Suprapubic skin (tissue), 4 donors: ENCODE measurements around the gene HSD11B1L. TPM values are rescaled to one million over a fixed set of nuclear protein-coding genes. Genes with fewer than 3 reads are reported as not detected.
"Not testable (repeated sequence)": the region's sequence is repeated elsewhere in the genome, so short reads cannot be mapped to it uniquely, and the experiment has no call there.

Experiments used
- DNase-seq, 2 donors: peaks; one replicate each; pipeline ENCODE4 v3.0.0-alpha.2; 2019; ENCODE audit warnings: low spot score in 2 of 2
- H3K27ac ChIP-seq: fragments of 200-600 bp; sonication (generic); one replicate; pipeline ENCODE4 v1.5.1; 2019
- H3K27me3 ChIP-seq: fragments of 200-600 bp; sonication (generic); one replicate; pipeline ENCODE4 v1.5.1; 2019
- H3K36me3 ChIP-seq: fragments of 200-600 bp; sonication (generic); one replicate; pipeline ENCODE4 v1.5.1; 2019
- H3K4me1 ChIP-seq: fragments of 200-600 bp; sonication (generic); one replicate; pipeline ENCODE4 v1.5.1; 2019
- H3K4me3 ChIP-seq: fragments of 200-600 bp; sonication (generic); one replicate; pipeline ENCODE4 v1.5.1; 2019; ENCODE audit warnings: mild to moderate bottlenecking
- H3K9me3 ChIP-seq: fragments of 200-600 bp; sonication (generic); one replicate; pipeline ENCODE4 v1.5.1; 2019
- EP300 ChIP-seq: sonication (generic); formaldehyde crosslinking; IDR thresholded peaks from one replicate; pipeline ENCODE4 v1.6.1; 2017; ENCODE audit warnings: antibody characterized with exemption
- POLR2A ChIP-seq, 2 donors: fragments of 450-650 bp; IDR thresholded peaks; one replicate each; pipeline ENCODE4 v1.6.1; 2017; ENCODE audit warnings: antibody characterized with exemption in 2 of 2, mild to moderate bottlenecking in 2 of 2, moderate library complexity in 2 of 2
- POLR2AphosphoS5 ChIP-seq, 3 donors: sonication (generic); formaldehyde crosslinking; IDR thresholded peaks; one replicate each; pipeline ENCODE4 v1.6.1; 2017; ENCODE audit warnings: antibody characterized with exemption in 3 of 3
- WGBS: methylation state at CpG from one replicate; pipeline ENCODE4 v1.1.5; 2018; 5-methylcytosine and 5-hydroxymethylcytosine counted together
- total RNA-seq, 4 donors: library from RNA; depleted of rRNA; stranded (reverse); fragments of >200 nt; gene quantifications; one replicate each; pipeline ENCODE4 v1.1.0, GENCODE V29; 2016
- TF ChIP-seq, protein P1 (sequence below), 2 donors: fragments of 200-600 bp in 1 of 2; fragments of 450-650 bp in 1 of 2; sonication (generic) in 1 of 2; IDR thresholded peaks; one replicate each; pipeline ENCODE4 v1.5.1; 2016 to 2019; ENCODE audit warnings: antibody characterized with exemption in 2 of 2, mild to moderate bottlenecking in 1 of 2, moderate library complexity in 1 of 2

Gene HSD11B1L
- total RNA-seq, 4 donors from 2014 or later: 11.6 to 19.0 (median 15.1) TPM

DNA sequence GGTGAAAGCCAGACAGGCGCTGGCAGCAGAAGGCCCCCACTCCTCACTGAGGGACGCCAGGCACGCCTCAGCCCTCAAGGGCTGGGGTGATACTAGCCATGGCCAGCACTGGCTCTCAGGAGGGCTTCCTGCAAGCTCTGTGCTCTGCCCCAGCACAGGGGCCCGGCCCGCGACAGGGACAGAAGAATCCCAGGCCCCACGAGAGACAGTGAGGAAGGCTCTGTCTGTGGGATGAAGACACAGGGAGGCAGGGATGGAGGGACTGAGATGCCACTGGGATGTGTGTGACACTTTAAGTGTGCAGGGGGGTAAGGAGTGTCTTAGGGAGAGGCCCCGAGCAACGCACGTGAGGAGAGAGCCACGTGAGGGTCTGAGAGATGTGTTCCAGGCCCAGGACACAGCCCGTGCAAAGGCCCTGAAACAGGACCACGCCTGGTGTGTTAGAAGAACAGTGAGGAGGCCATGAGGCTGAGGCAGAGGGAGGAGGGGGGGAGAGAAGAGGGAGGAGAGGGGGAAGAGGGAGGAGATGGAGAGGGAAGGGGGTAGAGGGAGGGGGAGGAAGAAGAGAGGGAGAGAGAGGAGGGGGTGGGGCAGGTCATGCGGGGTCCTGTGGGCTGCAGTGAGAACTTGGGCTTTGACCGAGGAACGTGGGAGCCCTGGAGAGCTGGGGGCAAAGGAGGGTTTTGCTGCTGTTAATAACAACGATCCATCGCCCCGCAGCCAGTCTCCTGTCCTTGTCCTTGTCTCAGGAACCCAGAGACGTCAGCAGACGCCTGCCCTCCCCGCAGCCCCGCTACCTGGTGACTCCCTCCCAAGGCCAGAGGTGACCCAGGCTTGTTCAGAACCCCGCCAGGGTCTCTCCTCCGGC, 16.4 kb downstream of the HSD11B1L start:
- peaks cover 2% of the 10 kb centered on the region for H3K4me1 ChIP-seq
- no peaks in the 10 kb centered on the region for H3K9me3 ChIP-seq
- peaks cover 90% of the 10 kb centered on the region for H3K36me3 ChIP-seq
- TF ChIP-seq POLR2AphosphoS5 (IDR thresholded peaks at IDR 0.05) (no peak), POLR2A (IDR thresholded peaks at IDR 0.05) (no peak), EP300 (no peak)
- TF ChIP-seq, protein P1, sequence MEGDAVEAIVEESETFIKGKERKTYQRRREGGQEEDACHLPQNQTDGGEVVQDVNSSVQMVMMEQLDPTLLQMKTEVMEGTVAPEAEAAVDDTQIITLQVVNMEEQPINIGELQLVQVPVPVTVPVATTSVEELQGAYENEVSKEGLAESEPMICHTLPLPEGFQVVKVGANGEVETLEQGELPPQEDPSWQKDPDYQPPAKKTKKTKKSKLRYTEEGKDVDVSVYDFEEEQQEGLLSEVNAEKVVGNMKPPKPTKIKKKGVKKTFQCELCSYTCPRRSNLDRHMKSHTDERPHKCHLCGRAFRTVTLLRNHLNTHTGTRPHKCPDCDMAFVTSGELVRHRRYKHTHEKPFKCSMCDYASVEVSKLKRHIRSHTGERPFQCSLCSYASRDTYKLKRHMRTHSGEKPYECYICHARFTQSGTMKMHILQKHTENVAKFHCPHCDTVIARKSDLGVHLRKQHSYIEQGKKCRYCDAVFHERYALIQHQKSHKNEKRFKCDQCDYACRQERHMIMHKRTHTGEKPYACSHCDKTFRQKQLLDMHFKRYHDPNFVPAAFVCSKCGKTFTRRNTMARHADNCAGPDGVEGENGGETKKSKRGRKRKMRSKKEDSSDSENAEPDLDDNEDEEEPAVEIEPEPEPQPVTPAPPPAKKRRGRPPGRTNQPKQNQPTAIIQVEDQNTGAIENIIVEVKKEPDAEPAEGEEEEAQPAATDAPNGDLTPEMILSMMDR (IDR thresholded peaks at IDR 0.05): no peak
- WGBS: 77% methylated on average over 21 of the region's 25 CpGs
- H3K27me3 ChIP-seq: no peaks in the 10 kb centered on the region
- H3K4me3 ChIP-seq: no peak overlapping the region
- H3K27ac ChIP-seq: no peak overlapping the region
- no peak for DNase-seq

DNA sequence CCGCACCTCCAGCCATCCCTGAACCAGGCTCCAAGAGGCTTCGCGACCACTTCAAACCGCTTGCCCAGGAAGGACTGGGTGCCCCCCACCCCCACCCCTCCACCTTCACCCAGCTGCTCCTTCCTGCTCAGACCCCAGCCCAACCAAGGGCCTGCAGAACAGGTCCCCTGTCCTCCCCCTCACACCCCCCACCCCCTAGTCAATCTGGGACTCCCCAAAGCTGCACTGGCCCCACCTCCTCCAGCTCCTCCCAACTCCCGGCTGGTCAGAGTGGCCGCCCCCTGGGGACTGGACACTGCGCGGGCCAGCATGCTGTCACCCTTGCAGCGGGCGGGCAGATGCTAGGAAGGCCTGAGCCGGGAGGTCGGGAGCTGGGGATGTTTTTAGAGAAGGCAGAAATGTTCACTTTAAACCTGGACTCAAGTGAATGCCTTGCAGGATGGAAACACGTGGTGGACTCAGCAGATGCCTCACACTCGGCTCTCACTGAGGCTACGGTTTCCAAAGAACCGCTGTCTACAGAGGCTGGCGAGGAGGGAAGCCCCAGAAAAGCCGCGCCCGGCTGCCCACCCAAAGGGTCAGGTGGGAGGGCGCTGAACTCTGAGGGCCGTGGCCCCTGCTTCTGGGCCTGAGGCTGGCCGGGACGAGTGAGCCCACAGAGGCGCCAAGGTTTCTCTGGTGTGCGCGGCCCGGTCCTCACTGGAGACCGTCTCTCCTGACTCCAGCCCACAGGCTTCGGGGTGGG, 17.2 kb downstream of the HSD11B1L start:
- no peaks in the 10 kb centered on the region for H3K4me1 ChIP-seq
- no peak overlapping the region for H3K4me3 ChIP-seq
- H3K27me3 ChIP-seq: no peaks in the 10 kb centered on the region
- peak in 1 of 2 donors; percentile 63 for DNase-seq
- peaks cover 82% of the 10 kb centered on the region for H3K36me3 ChIP-seq
- no peak for TF ChIP-seq POLR2A (IDR thresholded peaks at IDR 0.05)
- no peak for TF ChIP-seq POLR2AphosphoS5 (IDR thresholded peaks at IDR 0.05)
- H3K9me3 ChIP-seq: no peaks in the 10 kb centered on the region
- WGBS: 82% methylated on average over 17 of the region's 30 CpGs
- H3K27ac ChIP-seq: no peak overlapping the region

DNA sequence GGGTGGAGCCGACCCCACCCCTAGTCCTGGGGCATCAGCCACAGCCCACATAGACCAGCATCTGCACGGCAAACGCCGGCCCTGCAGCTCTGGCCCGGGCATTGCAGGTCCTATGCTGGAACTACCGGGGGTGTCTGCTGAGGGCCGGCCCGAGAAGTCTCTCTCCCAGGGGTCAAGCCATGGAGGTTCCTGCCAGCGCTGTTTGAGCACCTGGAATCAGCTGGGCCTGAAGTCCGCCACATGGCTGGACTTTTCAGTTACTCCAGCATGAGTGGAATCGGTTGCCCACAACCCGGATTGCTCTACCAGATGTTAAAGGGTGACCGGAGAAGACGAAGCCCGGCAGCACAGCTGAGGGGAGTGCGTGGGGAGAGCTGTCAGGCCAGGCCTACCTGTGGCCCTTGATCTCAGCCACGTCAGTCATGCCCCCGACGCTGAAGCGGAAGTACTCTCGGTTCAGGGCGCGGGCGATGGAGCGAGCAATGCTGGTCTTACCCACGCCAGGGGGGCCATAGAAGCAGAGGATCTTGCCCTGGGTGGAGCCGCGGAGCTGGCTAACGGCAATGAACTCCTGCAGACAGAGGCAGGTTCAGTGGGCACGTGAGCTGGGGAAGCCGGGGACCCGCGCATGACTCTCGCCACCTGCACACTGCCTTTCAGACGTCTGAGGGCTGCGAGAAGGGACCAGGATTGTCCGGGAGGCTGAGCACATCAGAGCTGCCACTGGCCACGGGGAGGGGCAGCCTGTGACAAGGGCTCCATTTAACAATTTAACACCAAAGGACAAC, 18.0 kb downstream of the HSD11B1L start:
- DNase-seq: no peak
- Histone ChIP-seq H3K27ac (no peak overlapping the region), H3K4me3 (no peak overlapping the region), H3K4me1 (no peaks in the 10 kb centered on the region), H3K36me3 (peaks cover 82% of the 10 kb centered on the region), H3K27me3 (no peaks in the 10 kb centered on the region), H3K9me3 (no peaks in the 10 kb centered on the region)
- no peak for TF ChIP-seq EP300
- no peak for TF ChIP-seq POLR2A (IDR thresholded peaks at IDR 0.05)
- 95% methylated on average over 22 of the region's 38 CpGs for WGBS

DNA sequence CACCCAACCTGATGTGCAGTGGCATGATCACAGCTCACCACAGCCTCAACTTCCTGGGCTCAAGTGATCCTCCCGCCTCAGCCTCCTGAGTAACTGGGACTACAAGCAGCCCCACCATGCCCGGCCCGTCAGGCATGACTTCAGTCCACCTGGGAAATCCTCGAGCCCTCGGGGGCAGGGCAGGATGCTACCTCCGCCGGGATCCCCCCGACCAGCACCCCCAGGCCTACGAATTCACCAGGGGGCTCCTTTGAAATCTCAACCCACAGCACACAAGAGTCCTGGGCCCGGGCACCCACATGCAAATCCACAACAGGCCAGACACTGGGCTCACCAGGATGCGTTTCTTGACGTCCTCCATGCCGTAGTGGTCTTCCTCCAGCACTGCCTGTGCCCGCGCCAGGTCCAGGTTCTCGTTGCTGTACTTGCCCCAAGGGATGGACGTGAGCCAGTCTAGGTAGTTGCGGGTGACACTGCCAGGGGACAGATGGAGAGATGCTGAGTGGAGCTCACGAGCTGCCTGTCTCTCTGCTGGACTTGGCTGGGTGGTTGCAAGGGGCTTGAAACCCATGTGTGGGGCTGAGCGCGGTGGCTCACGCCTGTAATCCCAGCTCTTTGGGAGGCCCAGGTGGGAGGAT, 19.7 kb downstream of the HSD11B1L start:
- Histone ChIP-seq H3K36me3 (peaks cover 82% of the 10 kb centered on the region), H3K4me1 (no peaks in the 10 kb centered on the region), H3K4me3 (no peak overlapping the region), H3K27me3 (no peaks in the 10 kb centered on the region), H3K27ac (no peak overlapping the region), H3K9me3 (no peaks in the 10 kb centered on the region)
- DNase-seq: peak in 1 of 2 donors; percentile 62
- TF ChIP-seq POLR2AphosphoS5 (IDR thresholded peaks at IDR 0.05) (no peak), POLR2A (IDR thresholded peaks at IDR 0.05) (no peak)
- WGBS: 95% methylated on average over 10 of the region's 22 CpGs

DNA sequence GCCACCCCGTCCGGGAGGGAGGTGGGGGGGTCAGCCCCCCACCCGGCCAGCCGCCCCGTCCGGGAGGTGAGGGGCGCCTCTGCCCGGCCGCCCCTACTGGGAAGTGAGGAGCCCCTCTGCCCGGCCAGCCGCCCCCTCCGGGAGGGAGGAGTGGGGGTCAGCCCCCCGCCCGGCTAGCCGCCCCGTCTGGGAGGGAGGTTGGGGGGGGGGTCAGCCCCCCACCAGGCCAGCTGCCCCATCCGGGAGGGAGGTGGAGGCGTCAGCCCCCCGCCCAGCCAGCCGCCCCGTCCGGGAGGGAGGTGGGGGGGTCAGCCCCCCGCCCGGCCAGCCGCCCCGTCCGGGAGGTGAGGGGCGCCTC, 21.2 kb downstream of the HSD11B1L start:
- not testable (repeated sequence) for H3K4me1 ChIP-seq, H3K4me3 ChIP-seq, H3K27ac ChIP-seq, H3K27me3 ChIP-seq, DNase-seq, H3K9me3 ChIP-seq
- no CpG with 5 or more reads among the region's 28 CpGs for WGBS
- peaks cover 82% of the 10 kb centered on the region for H3K36me3 ChIP-seq

DNA sequence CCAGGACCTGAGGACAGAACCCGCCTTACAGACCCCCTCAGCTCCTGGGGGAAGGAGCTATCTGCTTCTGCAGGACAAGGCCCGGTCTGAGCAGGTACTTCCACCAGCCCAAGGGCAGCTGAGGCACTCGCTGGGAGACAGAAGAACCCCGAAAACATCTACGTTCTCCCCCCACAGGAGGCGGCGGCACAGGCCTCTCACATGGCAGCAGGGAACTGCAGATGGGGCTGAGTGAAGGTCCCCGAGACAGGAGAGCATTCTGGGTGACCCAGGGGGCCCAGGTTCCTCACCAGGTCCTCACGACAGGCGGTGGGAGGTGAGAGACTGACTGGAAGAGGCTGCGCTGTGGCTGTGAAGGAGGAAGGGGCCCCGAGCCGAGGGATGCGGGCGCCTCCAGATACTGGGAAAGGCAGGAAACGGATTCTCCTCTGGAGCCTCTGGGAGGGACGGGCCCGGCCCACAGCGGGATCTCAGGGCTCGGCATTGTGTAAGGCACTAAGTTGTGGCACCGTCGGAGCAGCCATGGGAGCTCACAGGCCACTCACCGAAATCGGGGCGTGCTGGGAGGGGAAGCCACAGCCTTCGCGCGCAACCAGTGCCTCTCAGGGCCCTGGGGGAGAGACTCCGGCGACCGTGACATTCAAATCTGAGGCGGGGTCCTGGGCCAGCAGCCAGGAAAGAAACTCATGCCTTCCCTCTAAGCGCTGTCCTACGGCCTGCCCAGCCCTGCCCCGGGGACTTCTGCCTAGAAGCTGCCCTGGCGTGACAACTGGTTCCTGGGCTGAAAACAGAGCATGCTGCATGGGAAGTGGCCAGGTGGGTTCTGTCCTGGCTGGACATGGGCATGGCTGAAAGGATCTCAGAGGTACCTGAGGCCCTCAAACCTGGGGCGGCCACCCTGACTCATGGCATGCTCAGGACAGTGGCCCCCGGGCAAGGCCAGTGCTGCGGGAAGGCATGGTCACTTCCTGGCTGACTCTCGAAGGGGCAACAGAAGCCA, 23.3 kb downstream of the HSD11B1L start:
- no peak for DNase-seq
- WGBS: 95% methylated on average over 15 of the region's 40 CpGs
- Histone ChIP-seq H3K27me3 (no peaks in the 10 kb centered on the region), H3K27ac (no peak overlapping the region), H3K36me3 (peaks cover 84% of the 10 kb centered on the region), H3K4me1 (no peaks in the 10 kb centered on the region), H3K9me3 (no peaks in the 10 kb centered on the region), H3K4me3 (no peak overlapping the region)
- TF ChIP-seq EP300 (no peak), POLR2A (IDR thresholded peaks at IDR 0.05) (no peak)

GRCh38 chr19:5705552-5705951, 24.7 kb downstream of the HSD11B1L start:
- WGBS: 84% methylated on average over 13 of the region's 16 CpGs
- TF ChIP-seq POLR2AphosphoS5 (IDR thresholded peaks at IDR 0.05): no peak
- Histone ChIP-seq H3K4me3 (no peak overlapping the region), H3K27ac (no peak overlapping the region), H3K4me1 (no peaks in the 10 kb centered on the region), H3K36me3 (peaks cover 81% of the 10 kb centered on the region), H3K9me3 (no peaks in the 10 kb centered on the region), H3K27me3 (no peaks in the 10 kb centered on the region)
- DNase-seq: no peak
